CD14-positive monocyte (primary cell): ENCODE measurements around the gene NME9. TPM values are rescaled to one million over a fixed set of nuclear protein-coding genes. Genes with fewer than 3 reads are reported as not detected.

Experiments used
- DNase-seq, 3 donors: peaks; one replicate each; pipeline ENCODE4 v3.0.0-alpha.2; 2011 to 2022
- H2AFZ ChIP-seq: 2 replicates; pipeline ENCODE4 v1.6.0; 2012; ENCODE audit warnings: mild to moderate bottlenecking, low read depth, low read length, inconsistent platforms; ENCODE audit not compliant: insufficient read depth, poor library complexity, severe bottlenecking
- H3K27ac ChIP-seq, 2 donors: 1 replicate in 1 of 2; 2 replicates in 1 of 2; pipeline ENCODE4 v1.5.1; 2012 to 2013; ENCODE audit warnings: low read length in 2 of 2, control low read depth in 1 of 2, inconsistent platforms in 1 of 2, low read depth in 1 of 2, mild to moderate bottlenecking in 1 of 2
- H3K27me3 ChIP-seq, 2 donors: one replicate each; pipeline versions ENCODE4 v1.6.0 to v1.6.1; 2011 to 2013; ENCODE audit warnings: low read length in 2 of 2; ENCODE audit not compliant: control insufficient read depth in 2 of 2, insufficient read depth in 2 of 2
- H3K36me3 ChIP-seq, 2 donors: replicated peaks in 1 of 2; 1 replicate in 1 of 2; 2 replicates in 1 of 2; pipeline versions ENCODE4 v1.5.1 to v1.6.1; 2012 to 2013; ENCODE audit warnings: low read length in 2 of 2, control low read depth in 1 of 2, inconsistent platforms in 1 of 2, mild to moderate bottlenecking in 1 of 2; ENCODE audit not compliant: insufficient read depth in 2 of 2, control insufficient read depth in 1 of 2
- H3K4me1 ChIP-seq, 2 donors: 1 replicate in 1 of 2; 2 replicates in 1 of 2; pipeline versions ENCODE4 v1.5.1 to v1.6.1; 2012 to 2013; ENCODE audit warnings: low read length in 2 of 2, control low read depth in 1 of 2, inconsistent platforms in 1 of 2, mild to moderate bottlenecking in 1 of 2, moderate library complexity in 1 of 2; ENCODE audit not compliant: insufficient read depth in 2 of 2, control insufficient read depth in 1 of 2
- H3K4me2 ChIP-seq: replicated peaks from 2 replicates; pipeline ENCODE3; 2012; ENCODE audit warnings: low read length, moderate library complexity, mild to moderate bottlenecking; ENCODE audit not compliant: poor library complexity, severe bottlenecking; ENCODE audit errors: extremely low read depth
- H3K4me3 ChIP-seq, 3 experiments: fragments of 200-600 bp in 1 of 3; sonication (generic) in 1 of 3; replicated peaks in 1 of 3; 1 replicate in 2 of 3; 2 replicates in 1 of 3; pipeline ENCODE4 v1.5.1; 2011 to 2013; ENCODE audit warnings: low read length in 3 of 3, mild to moderate bottlenecking in 3 of 3, control low read depth in 2 of 3, low read depth in 2 of 3, inconsistent platforms in 1 of 3, moderate library complexity in 1 of 3
- H3K79me2 ChIP-seq: 2 replicates; pipeline ENCODE4 v1.6.0; 2012; ENCODE audit warnings: mild to moderate bottlenecking, control low read depth, inconsistent platforms, low read length, moderate library complexity; ENCODE audit not compliant: insufficient read depth
- H3K9ac ChIP-seq: 2 replicates; pipeline ENCODE4 v1.6.0; 2017; ENCODE audit warnings: low read length, mild to moderate bottlenecking; ENCODE audit not compliant: insufficient read depth, poor library complexity, severe bottlenecking
- H3K9me3 ChIP-seq, 2 donors: replicated peaks in 1 of 2; 1 replicate in 1 of 2; 2 replicates in 1 of 2; pipeline versions ENCODE4 v1.5.1 to v1.6.1; 2012 to 2013; ENCODE audit warnings: low read length in 2 of 2, control low read depth in 1 of 2; ENCODE audit not compliant: control insufficient read depth in 1 of 2, insufficient read depth in 1 of 2
- H4K20me1 ChIP-seq: 2 replicates; pipeline ENCODE4 v1.6.0; 2012; ENCODE audit warnings: mild to moderate bottlenecking, low read length, control low read depth, moderate library complexity; ENCODE audit not compliant: insufficient read depth
- H3K27ac Mint-ChIP-seq, 7 donors: one replicate each; pipeline ENCODE4 v1.8.0; 2020; ENCODE audit warnings: mild to moderate bottlenecking in 7 of 7, mixed read lengths in 7 of 7, moderate library complexity in 6 of 7, inconsistent platforms in 2 of 7
- H3K27me3 Mint-ChIP-seq, 3 donors: one replicate each; pipeline ENCODE4 v1.8.0; 2021 to 2022; ENCODE audit warnings: low read depth in 3 of 3, mild to moderate bottlenecking in 3 of 3, mixed read lengths in 3 of 3, moderate library complexity in 3 of 3, inconsistent platforms in 1 of 3
- H3K36me3 Mint-ChIP-seq, 2 donors: one replicate each; pipeline ENCODE4 v1.8.0; 2020; ENCODE audit warnings: mixed read lengths in 2 of 2, inconsistent platforms in 1 of 2, mild to moderate bottlenecking in 1 of 2
- H3K4me1 Mint-ChIP-seq: one replicate; pipeline ENCODE4 v1.8.0; 2020; ENCODE audit warnings: mild to moderate bottlenecking, mixed read lengths
- H3K4me3 Mint-ChIP-seq, 2 donors: one replicate each; pipeline ENCODE4 v1.8.0; 2020; ENCODE audit warnings: mild to moderate bottlenecking in 2 of 2, mixed read lengths in 2 of 2, moderate library complexity in 1 of 2
- H3K9me3 Mint-ChIP-seq, 7 donors: one replicate each; pipeline ENCODE4 v1.8.0; 2020 to 2022; ENCODE audit warnings: mixed read lengths in 7 of 7, mild to moderate bottlenecking in 6 of 7, moderate library complexity in 6 of 7, inconsistent platforms in 2 of 7
- CTCF ChIP-seq: fragments of 200-600 bp; IDR thresholded peaks from one replicate; pipeline ENCODE4 v1.8.0; 2022; ENCODE audit warnings: antibody characterized with exemption, mild to moderate bottlenecking
- WGBS: methylation state at CpG from one replicate; pipeline ENCODE4 v1.1.5; 2013; ENCODE audit warnings: missing lambda C conversion rate; ENCODE audit not compliant: insufficient coverage; 5-methylcytosine and 5-hydroxymethylcytosine counted together
- intact Hi-C, 2 donors: fragments of 100-400 bp; cut with micrococcal nuclease; formaldehyde crosslinking; loops; one replicate each; pipeline versions ENCODE4 v1.15.0 to v1.15.1; 2023
- polyA plus RNA-seq, 3 donors: library from polyadenylated mRNA; depleted of rRNA in 1 of 3; unstranded in 2 of 3; stranded (reverse) in 1 of 3; fragments of 300-500 nt in 2 of 3; fragments of >200 nt in 1 of 3; fragmentation: Illumina TruSeq in 2 of 3; gene quantifications; 1 replicate in 2 of 3; 2 replicates in 1 of 3; pipeline ENCODE4 v1.2.3, GENCODE V29; 2012 to 2021

Gene NME9
- polyA plus RNA-seq, 3 donors: 0.04 TPM; not detected in 2

DNA sequence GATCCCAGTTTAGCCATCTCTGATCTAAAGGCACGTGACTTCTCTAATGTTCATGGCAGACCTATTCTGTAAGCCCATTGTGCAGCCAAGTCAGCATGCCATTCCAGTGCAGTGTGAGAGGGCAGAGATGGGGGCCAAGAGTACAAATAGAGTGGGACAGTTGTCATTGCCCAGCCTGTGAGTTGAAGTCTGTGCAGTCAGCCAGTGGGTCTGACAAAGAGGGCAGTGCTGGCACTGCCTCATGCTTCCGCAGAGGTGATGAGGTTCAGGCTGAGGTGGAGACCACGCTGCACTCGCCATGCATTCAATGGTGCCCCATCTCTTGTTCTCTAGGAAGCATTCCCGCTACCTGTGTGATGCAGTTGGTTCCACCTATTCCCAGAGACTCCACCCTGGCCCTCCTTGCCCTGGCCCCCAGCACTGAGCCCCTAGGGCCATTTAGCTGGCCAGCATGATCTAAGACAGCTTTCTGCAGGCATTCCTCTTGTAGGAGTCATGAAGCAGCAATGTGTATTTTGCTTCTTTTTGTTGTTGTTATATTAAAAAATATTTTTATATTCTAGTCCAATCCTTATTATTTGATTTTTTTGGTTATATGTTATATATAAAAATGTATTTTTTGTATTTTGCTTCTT lies 22.4 kb upstream of the NME9 start:
- Histone ChIP-seq H3K9ac (no peak overlapping the region), H3K36me3 (no peaks in the 10 kb centered on the region), H2AFZ (no peak overlapping the region), H3K27me3 (peaks cover 0 to 3% of the 10 kb centered on the region in 2 donors), H3K4me1 (peaks cover 18 to 24% of the 10 kb centered on the region in 2 donors), H3K27ac (no peak overlapping the region), H3K4me3 (no peak overlapping the region), H4K20me1 (no peaks in the 10 kb centered on the region), H3K79me2 (no peaks in the 10 kb centered on the region), H3K4me2 (no peak overlapping the region), H3K9me3 (no peaks in the 10 kb centered on the region)
- no peak for DNase-seq
- Mint-ChIP-seq H3K4me1 (peaks cover 27% of the 10 kb centered on the region), H3K27me3 (peaks cover 3 to 12% (median 8%) of the 10 kb centered on the region in 3 donors), H3K36me3 (peaks cover 0 to 3% of the 10 kb centered on the region in 2 donors), H3K4me3 (no peak overlapping the region), H3K27ac (no peak overlapping the region), H3K9me3 (peaks cover 0 to 3% (median 0%) of the 10 kb centered on the region in 7 donors)
- WGBS: 98% methylated on average over 5 of the region's 5 CpGs
- intact Hi-C loops: no loop called here
- no peak for TF ChIP-seq CTCF

GRCh38 chr3:138351151-138351550 lies 21.5 kb upstream of the NME9 start:
- Mint-ChIP-seq H3K27me3 (peaks cover 8 to 19% (median 8%) of the 10 kb centered on the region in 3 donors), H3K9me3 (peaks cover 0 to 3% (median 0%) of the 10 kb centered on the region in 7 donors), H3K27ac (no peak overlapping the region), H3K4me3 (no peak overlapping the region), H3K36me3 (peaks cover 0 to 3% of the 10 kb centered on the region in 2 donors), H3K4me1 (peaks cover 27% of the 10 kb centered on the region)
- Histone ChIP-seq H3K4me3 (no peak overlapping the region), H3K9me3 (no peaks in the 10 kb centered on the region), H3K36me3 (no peaks in the 10 kb centered on the region), H3K79me2 (no peaks in the 10 kb centered on the region), H3K27ac (no peak overlapping the region), H3K27me3 (peaks cover 0 to 3% of the 10 kb centered on the region in 2 donors), H4K20me1 (no peaks in the 10 kb centered on the region), H3K4me1 (peaks cover 18 to 24% of the 10 kb centered on the region in 2 donors), H3K4me2 (no peak overlapping the region), H2AFZ (no peak overlapping the region), H3K9ac (no peak overlapping the region)
- no peak for TF ChIP-seq CTCF
- no peak for DNase-seq
- intact Hi-C loops: no loop called here
